ENCODE measurements around the gene FGR. TPM values are rescaled to one million over a fixed set of nuclear protein-coding genes. Genes with fewer than 3 reads are reported as not detected.

The FGR gene
- total RNA-seq, 1 donor from 2014 or later, result not detected

GRCh38 chr1:27583479-27583878 lies 51.5 kb downstream of the FGR start:
- H3K4me1 Mint-ChIP-seq (ENCODE audit: low read depth), result peaks cover 55% of the 10 kb centered on the region
- H3K27ac Mint-ChIP-seq (ENCODE audit: unreplicated experiment), result peak overlapping the region; percentile 51
- no peaks in the 10 kb centered on the region for H3K27me3 Mint-ChIP-seq (ENCODE audit: low read depth)
- no peaks in the 10 kb centered on the region for H3K9me3 Mint-ChIP-seq (ENCODE audit: low read depth)
- H3K4me3 Mint-ChIP-seq (ENCODE audit: unreplicated experiment), result no peak overlapping the region
- TF ChIP-seq, protein P1, sequence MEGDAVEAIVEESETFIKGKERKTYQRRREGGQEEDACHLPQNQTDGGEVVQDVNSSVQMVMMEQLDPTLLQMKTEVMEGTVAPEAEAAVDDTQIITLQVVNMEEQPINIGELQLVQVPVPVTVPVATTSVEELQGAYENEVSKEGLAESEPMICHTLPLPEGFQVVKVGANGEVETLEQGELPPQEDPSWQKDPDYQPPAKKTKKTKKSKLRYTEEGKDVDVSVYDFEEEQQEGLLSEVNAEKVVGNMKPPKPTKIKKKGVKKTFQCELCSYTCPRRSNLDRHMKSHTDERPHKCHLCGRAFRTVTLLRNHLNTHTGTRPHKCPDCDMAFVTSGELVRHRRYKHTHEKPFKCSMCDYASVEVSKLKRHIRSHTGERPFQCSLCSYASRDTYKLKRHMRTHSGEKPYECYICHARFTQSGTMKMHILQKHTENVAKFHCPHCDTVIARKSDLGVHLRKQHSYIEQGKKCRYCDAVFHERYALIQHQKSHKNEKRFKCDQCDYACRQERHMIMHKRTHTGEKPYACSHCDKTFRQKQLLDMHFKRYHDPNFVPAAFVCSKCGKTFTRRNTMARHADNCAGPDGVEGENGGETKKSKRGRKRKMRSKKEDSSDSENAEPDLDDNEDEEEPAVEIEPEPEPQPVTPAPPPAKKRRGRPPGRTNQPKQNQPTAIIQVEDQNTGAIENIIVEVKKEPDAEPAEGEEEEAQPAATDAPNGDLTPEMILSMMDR (IDR thresholded peaks at IDR 0.05), result no peak
- peaks cover 6% of the 10 kb centered on the region for H3K36me3 Mint-ChIP-seq (ENCODE audit: low read depth)
- no peak for DNase-seq (ENCODE audit: low spot score)

DNA sequence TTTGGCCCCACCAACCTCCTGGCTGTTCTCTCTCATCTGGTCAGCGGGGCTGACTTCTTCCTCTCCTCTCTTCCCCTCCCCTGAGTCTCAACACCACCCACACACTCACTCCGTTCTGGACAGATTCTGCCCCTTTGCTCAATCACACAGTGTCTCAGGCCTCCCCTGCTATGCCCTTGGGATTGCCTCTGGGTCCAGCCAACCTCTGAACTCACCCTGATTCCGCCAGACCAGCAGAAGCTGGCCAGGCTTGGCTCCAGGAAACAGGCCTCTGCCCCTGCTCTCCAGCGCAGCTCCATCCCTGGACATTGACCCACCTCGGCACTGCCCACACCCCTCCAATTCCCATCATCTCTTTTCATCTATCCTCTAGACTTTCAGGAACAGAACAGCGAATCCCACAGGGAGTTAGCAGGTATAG lies 53.2 kb downstream of the FGR start:
- Mint-ChIP-seq H3K27me3 (ENCODE audit: low read depth) (no peaks in the 10 kb centered on the region), H3K36me3 (ENCODE audit: low read depth) (peaks cover 6% of the 10 kb centered on the region), H3K4me3 (ENCODE audit: unreplicated experiment) (no peak overlapping the region), H3K9me3 (ENCODE audit: low read depth) (no peaks in the 10 kb centered on the region), H3K27ac (ENCODE audit: unreplicated experiment) (peak overlapping the region; percentile 52), H3K4me1 (ENCODE audit: low read depth) (peaks cover 62% of the 10 kb centered on the region)
- TF ChIP-seq, protein P1 (IDR thresholded peaks at IDR 0.05), result no peak
- DNase-seq (ENCODE audit: low spot score), result no peak

DNA sequence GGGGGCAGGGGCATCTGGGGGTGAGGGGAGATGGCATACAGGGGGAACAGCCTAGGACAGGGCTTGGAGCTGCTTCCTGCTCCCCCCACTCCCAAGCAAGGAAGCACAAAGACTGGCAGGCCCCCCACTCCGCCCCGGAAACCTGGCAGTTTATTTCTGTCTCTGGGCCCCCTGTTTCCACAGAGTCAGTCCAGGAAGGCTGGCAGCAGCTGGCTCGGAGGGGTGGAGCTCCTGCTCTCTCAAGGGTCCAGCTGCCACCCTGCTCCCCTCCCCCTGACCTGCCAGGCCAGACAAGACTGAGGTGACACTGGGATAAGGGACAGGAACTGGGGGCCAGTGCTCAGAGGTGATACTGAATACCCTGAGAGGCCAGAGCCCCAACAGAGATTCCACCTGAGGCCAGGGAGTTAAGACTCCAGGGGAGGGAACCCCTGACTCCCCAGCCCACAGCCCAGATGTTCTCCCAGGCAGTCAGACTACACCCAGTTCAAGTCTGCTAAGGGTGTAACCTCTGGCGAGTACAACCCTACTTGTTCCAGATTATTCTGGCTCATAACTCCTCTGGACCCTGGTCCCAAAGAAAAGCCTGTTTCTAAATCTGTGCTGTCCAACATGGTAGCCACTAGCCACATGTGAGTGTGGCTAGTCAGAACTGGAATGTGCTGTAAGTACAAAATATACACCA lies 57.3 kb downstream of the FGR start:
- Mint-ChIP-seq H3K4me3 (ENCODE audit: unreplicated experiment) (no peak overlapping the region), H3K36me3 (ENCODE audit: low read depth) (peaks cover 4% of the 10 kb centered on the region), H3K4me1 (ENCODE audit: low read depth) (peaks cover 71% of the 10 kb centered on the region), H3K9me3 (ENCODE audit: low read depth) (no peaks in the 10 kb centered on the region), H3K27me3 (ENCODE audit: low read depth) (no peaks in the 10 kb centered on the region), H3K27ac (ENCODE audit: unreplicated experiment) (peak overlapping the region; percentile 51)
- DNase-seq (ENCODE audit: low spot score), result no peak
- TF ChIP-seq, protein P1 (IDR thresholded peaks at IDR 0.05), result no peak

- no peak for DNase-seq (ENCODE audit: low spot score)
- peaks cover 3% of the 10 kb centered on the region for H3K36me3 Mint-ChIP-seq (ENCODE audit: low read depth)
- TF ChIP-seq, protein P1 (IDR thresholded peaks at IDR 0.05), result no peak
- peak overlapping the region; percentile 73 for H3K27ac Mint-ChIP-seq (ENCODE audit: unreplicated experiment)
- H3K9me3 Mint-ChIP-seq (ENCODE audit: low read depth), result no peaks in the 10 kb centered on the region
- H3K4me3 Mint-ChIP-seq (ENCODE audit: unreplicated experiment), result no peak overlapping the region
- no peaks in the 10 kb centered on the region for H3K27me3 Mint-ChIP-seq (ENCODE audit: low read depth)
- peaks cover 71% of the 10 kb centered on the region for H3K4me1 Mint-ChIP-seq (ENCODE audit: low read depth)
These were observed 58.2 kb downstream of the FGR start for GRCh38 chr1:27576806-27577227.

DNA sequence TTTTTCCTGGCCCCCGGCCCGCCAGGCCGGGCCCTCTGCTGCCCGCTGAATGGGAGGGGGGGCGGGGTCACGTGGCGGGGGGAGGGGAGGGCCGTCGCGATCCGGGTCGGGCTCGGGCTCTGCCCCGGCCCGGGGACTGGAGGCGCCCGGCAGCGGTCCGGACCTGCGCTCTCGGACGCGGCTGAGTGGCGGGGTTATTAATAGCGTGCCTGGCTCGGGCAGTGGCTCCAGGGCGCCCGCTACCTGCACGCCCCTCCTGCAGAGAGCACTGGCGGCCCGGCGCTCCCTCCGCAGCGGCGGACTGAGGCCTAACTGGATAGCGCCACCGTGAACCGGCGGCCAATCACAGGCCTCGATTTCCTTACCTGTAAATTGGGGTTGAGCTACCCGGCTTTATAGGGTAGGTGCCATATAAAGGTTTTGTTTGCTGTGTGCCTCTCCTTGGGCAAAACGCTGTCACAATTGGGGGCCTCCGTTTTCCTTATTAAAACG lies 59.1 kb downstream of the FGR start:
- H3K4me1 Mint-ChIP-seq (ENCODE audit: low read depth), result peaks cover 75% of the 10 kb centered on the region
- H3K9me3 Mint-ChIP-seq (ENCODE audit: low read depth), result no peaks in the 10 kb centered on the region
- peak overlapping the region; percentile 33 for H3K4me3 Mint-ChIP-seq (ENCODE audit: unreplicated experiment)
- H3K27ac Mint-ChIP-seq (ENCODE audit: unreplicated experiment), result peak overlapping the region; percentile 73
- DNase-seq (ENCODE audit: low spot score), result no peak
- H3K36me3 Mint-ChIP-seq (ENCODE audit: low read depth), result no peaks in the 10 kb centered on the region
- no peaks in the 10 kb centered on the region for H3K27me3 Mint-ChIP-seq (ENCODE audit: low read depth)
- TF ChIP-seq, protein P1 (IDR thresholded peaks at IDR 0.05), result peak; percentile 14

All from chondrocyte (in vitro differentiated cells).